Duodenal mucosa (tissue), 2 donors: ENCODE data around the gene FILIP1L.

ENCODE experiments used
- H3K27ac ChIP-seq: one replicate; pipeline ENCODE4 v1.7.0; 2013; ENCODE audit warnings: low read depth, low read length
- H3K27me3 ChIP-seq, 2 donors: one replicate each; pipeline ENCODE4 v1.7.0; 2013; ENCODE audit warnings: low read length in 2 of 2, control low read depth in 1 of 2; ENCODE audit not compliant: insufficient read depth in 2 of 2, control insufficient read depth in 1 of 2
- H3K36me3 ChIP-seq, 2 donors: one replicate each; pipeline ENCODE4 v1.7.0; 2013; ENCODE audit warnings: low read length in 2 of 2, control low read depth in 1 of 2; ENCODE audit not compliant: insufficient read depth in 2 of 2, control insufficient read depth in 1 of 2
- H3K4me1 ChIP-seq, 2 donors: one replicate each; pipeline ENCODE4 v1.7.0; 2013; ENCODE audit warnings: low read length in 2 of 2, control low read depth in 1 of 2; ENCODE audit not compliant: insufficient read depth in 2 of 2, control insufficient read depth in 1 of 2
- H3K4me3 ChIP-seq, 2 donors: one replicate each; pipeline ENCODE4 v1.7.0; 2013; ENCODE audit warnings: low read length in 2 of 2, low read depth in 1 of 2
- H3K9ac ChIP-seq, 2 donors: one replicate each; pipeline ENCODE4 v1.7.0; 2013; ENCODE audit warnings: low read length in 2 of 2, low read depth in 1 of 2
- H3K9me3 ChIP-seq, 2 donors: one replicate each; pipeline ENCODE4 v1.7.0; 2013; ENCODE audit warnings: low read length in 2 of 2, control low read depth in 1 of 2; ENCODE audit not compliant: control insufficient read depth in 1 of 2

FILIP1L gene

DNA sequence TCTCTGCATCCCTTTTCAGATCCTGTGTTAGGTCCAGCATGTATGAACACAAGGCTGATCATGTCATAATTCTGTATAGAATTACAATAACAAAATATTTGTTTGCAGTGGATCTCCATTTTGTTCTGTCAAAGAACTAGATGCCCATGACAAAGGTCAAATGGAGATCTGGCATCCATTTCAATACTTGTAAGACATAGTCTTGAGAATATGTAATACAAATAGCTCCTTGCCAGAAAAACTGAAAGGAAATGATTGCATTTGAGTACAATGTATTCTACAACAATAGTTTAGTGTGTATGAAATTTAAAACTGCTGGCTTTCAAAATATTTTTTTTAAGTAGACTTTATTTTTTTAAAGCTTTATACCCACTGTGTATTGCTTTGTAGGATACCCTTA, 195.6 kb downstream of the FILIP1L start:
- no peak overlapping the region for H3K27ac ChIP-seq
- H3K27me3 ChIP-seq: no peaks in the 10 kb centered on the region
- H3K9ac ChIP-seq: no peak overlapping the region
- no peak overlapping the region for H3K4me3 ChIP-seq
- no peaks in the 10 kb centered on the region for H3K9me3 ChIP-seq
- no peaks in the 10 kb centered on the region for H3K36me3 ChIP-seq
- H3K4me1 ChIP-seq: peaks cover 23% of the 10 kb centered on the region in 2 donors

DNA sequence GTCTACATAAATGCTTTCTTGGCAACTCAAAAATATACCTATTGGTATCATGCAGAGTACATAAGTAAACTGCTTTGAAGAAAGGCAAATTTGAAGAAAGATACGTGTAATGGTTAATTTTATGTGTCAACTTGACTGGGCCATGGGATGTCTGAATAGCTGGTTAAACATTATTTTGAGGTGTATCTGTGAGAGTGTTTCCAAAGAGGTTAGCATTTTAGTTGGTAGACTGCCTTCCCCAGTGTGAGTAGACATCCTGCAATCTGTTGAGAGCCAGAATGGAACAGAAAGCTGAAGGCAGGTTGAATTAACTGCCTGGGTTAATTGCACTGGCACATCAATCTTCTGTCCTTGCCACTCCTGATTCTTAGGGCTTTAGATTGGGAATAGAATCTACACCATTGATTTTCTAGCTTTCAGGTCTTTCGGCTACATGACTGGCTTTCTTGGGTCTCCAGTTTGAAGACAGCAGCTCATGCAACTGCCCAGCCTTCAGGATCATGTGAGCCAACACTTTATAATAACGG, 198.3 kb downstream of the FILIP1L start:
- Histone ChIP-seq H3K36me3 (no peaks in the 10 kb centered on the region), H3K9ac (no peak overlapping the region), H3K9me3 (no peaks in the 10 kb centered on the region), H3K4me3 (no peak overlapping the region), H3K4me1 (peaks cover 8 to 13% of the 10 kb centered on the region in 2 donors), H3K27ac (no peak overlapping the region), H3K27me3 (no peaks in the 10 kb centered on the region)

DNA sequence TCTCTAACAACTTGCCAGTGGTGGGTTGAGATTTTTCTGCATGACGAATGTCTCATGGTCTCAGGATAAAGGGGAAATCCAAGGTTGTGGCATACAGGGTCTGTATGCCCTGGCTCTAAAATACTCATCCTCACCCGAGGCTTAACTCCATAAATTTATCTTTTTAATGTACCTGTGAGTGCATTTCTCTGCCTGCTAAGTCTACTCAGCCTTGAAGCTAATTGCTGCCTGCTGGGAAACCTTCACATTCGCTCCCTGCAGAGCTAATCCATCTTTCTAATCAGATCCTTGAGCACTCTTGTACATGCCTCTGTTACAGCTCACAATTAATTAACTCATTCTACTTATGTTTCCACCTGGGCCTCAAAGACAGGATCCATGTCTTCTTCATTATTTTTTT, 202.9 kb downstream of the FILIP1L start:
- no peaks in the 10 kb centered on the region for H3K36me3 ChIP-seq
- H3K9ac ChIP-seq: no peak overlapping the region
- no peak overlapping the region for H3K27ac ChIP-seq
- no peaks in the 10 kb centered on the region for H3K4me1 ChIP-seq
- H3K4me3 ChIP-seq: no peak overlapping the region
- no peaks in the 10 kb centered on the region for H3K27me3 ChIP-seq
- H3K9me3 ChIP-seq: no peaks in the 10 kb centered on the region

DNA sequence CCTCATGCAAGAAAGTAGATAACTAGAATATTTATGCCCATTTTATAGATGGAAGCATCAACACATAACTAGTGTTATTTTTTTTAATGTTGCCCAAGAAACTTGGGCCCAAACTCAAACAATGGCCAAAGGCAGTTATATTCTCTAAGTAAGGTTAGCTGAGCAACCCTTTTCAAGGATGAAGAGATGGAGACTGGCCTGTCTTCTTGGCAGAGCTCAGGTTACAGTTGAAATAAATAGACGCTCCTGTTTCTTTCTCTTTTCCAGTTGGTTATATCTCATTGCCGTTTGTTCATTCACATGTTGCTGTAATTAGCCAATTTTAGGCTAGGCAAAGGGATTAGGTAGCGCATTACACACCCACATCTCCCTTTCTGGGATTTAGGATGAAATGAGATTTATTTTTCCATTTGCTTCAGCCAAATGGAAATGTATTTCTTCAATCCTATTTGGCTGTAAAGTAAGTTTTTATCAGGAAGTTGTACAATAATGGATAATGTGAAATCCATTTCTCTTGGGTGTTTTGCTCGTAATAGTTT, 203.5 kb downstream of the FILIP1L start:
- Histone ChIP-seq H3K36me3 (no peaks in the 10 kb centered on the region), H3K9me3 (no peaks in the 10 kb centered on the region), H3K9ac (no peak overlapping the region), H3K4me1 (no peaks in the 10 kb centered on the region), H3K27ac (no peak overlapping the region), H3K27me3 (no peaks in the 10 kb centered on the region), H3K4me3 (no peak overlapping the region)

DNA sequence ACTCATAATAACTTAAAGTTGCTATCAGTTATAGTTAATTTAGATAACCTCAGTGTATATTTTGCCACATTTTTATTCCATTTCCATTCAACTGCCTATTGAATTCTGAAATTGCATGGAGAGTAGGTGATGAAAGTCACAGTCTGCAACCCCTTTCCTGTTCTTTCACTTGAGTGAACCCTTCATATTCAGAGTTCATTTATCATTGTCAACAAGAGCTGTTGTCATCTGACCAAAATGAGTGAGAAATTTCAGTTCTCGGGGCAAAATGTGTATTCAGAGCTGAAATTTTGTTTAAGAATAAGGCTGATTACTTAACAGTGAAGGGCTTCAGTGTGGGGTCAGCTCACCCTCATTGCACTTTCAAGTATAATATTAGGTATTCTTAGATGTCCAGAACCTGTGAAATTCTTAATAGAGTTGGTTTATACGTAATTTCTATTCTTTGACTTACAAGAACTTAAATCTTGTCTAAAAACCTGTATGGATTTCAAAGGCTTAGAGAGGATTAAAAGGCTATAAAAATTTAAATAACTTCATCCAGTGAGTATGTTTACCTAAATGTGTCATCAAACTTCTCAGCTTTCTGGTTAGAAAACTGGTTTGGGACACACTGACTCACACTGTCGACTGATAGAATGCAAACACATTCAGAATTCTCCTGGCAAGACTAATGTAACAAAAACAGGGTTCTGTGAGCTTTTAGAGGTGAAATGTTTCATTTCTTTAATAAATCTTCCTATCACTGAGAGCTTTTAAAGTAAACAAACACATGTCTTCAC, 204.4 kb downstream of the FILIP1L start:
- no peak overlapping the region for H3K27ac ChIP-seq
- H3K4me3 ChIP-seq: no peak overlapping the region
- H3K36me3 ChIP-seq: no peaks in the 10 kb centered on the region
- H3K9me3 ChIP-seq: no peaks in the 10 kb centered on the region
- no peaks in the 10 kb centered on the region for H3K27me3 ChIP-seq
- no peak overlapping the region for H3K9ac ChIP-seq
- H3K4me1 ChIP-seq: no peaks in the 10 kb centered on the region

DNA sequence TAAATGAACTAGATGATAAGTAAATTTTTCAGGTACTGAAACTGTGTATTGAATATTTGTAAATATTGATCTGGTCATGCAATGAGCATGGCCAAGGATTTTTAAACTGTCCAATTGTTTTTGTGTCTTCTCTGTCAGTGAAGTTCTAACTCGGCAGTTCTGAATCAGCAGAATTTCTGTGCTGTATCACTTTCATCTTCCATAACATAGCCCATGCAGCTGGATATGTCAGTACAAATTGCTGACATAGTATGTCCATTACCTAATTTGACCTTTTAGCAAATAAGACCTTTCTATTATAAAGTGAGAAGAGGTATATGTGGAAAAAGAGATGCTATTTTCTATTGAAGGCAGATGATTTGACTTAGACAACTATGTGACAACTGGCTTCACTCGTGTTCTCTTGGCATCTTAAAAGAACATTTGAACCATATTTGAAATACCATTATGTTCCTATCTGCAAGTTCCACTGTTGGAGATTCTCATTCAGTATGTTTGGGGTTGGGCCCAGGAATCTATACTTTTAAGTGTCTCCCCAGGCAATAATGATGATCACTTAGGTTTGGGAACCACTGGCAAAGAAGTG, 206.2 kb downstream of the FILIP1L start:
- H3K9me3 ChIP-seq: no peaks in the 10 kb centered on the region
- H3K9ac ChIP-seq: no peak overlapping the region
- H3K27me3 ChIP-seq: no peaks in the 10 kb centered on the region
- no peak overlapping the region for H3K4me3 ChIP-seq
- H3K36me3 ChIP-seq: no peaks in the 10 kb centered on the region
- no peaks in the 10 kb centered on the region for H3K4me1 ChIP-seq
- no peak overlapping the region for H3K27ac ChIP-seq

DNA sequence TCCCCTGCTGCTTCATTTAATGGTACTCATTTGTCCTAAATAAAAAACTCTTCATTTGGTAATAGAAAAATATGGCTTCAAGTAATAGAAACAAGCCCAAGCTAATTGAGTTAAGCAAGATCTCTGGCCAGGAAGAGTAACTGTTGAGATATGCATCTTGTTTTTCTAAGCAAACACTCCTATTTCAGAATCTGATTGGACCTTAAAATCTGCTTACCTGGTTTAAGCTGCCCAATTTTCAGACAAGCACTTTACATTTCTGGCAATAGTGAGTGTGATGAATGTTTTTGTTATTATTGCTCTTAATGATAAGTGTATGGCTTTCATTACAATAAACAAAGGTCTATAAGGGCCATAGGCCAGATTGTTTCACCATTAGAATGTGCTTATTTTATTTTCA, 210.4 kb downstream of the FILIP1L start:
- no peak overlapping the region for H3K27ac ChIP-seq
- no peak overlapping the region for H3K9ac ChIP-seq
- peaks cover 11 to 22% of the 10 kb centered on the region in 2 donors for H3K4me1 ChIP-seq
- no peak overlapping the region for H3K4me3 ChIP-seq
- H3K27me3 ChIP-seq: no peaks in the 10 kb centered on the region
- no peaks in the 10 kb centered on the region for H3K36me3 ChIP-seq
- H3K9me3 ChIP-seq: no peaks in the 10 kb centered on the region

DNA sequence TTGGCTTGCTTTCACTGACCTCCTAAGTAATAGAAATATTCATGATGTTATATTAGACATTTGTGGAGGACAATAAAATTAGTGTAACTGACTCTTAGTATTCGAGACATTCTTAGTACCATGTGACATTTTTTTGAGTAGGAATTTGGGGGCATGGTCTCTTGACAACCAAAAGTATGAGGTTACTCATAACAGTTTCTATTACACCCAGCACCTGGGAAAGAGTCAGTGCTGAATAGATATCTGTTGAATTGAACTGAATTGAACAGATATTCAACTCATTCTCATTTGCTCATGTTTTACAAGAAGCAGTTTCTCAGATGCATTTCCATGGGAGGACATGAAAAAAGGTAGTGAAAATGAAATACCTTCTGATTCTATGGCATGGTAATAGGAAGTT, 212.2 kb downstream of the FILIP1L start:
- Histone ChIP-seq H3K9me3 (no peaks in the 10 kb centered on the region), H3K27me3 (no peaks in the 10 kb centered on the region), H3K4me1 (peaks cover 11 to 22% of the 10 kb centered on the region in 2 donors), H3K9ac (no peak overlapping the region), H3K27ac (no peak overlapping the region), H3K4me3 (no peak overlapping the region), H3K36me3 (no peaks in the 10 kb centered on the region)

DNA sequence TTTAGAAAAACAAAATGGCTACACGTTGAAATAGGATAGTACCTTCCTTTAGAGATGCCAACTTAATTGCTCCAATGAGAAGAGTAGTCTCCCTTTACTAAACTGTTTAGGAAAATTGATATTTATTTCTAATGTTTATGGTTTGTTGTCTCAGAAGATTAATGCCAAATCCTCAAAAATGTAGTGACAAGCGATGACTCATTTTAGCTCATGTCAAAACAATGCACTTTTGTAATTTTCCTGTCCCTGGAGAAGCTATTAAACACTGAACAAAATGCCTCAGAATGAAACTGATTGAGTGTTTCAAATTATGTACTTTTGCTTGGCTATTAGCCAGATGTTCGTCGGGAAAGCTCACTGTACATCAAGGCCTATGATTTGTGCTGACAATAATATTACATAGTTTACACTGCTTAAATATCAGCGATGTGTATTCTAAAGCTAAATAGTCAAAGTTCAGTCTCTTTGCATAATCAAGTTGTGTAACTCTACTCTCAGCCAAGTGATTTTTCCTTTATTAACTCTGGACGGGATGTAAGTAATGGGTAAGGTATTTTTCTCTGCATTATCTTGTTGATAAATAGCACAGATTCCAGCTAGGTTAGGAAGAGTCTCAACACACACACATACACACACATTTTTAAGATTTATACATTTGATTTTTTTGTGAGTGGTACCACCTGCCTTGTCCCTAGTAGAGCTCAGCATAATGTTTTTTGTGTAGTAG, 212.9 kb downstream of the FILIP1L start:
- Histone ChIP-seq H3K9ac (peak overlapping the region; percentile 1 to 20), H3K36me3 (no peaks in the 10 kb centered on the region), H3K4me3 (peak overlapping the region in 1 of 2 donors; percentile 39), H3K4me1 (peaks cover 11 to 23% of the 10 kb centered on the region in 2 donors), H3K9me3 (no peaks in the 10 kb centered on the region), H3K27ac (no peak overlapping the region), H3K27me3 (no peaks in the 10 kb centered on the region)

DNA sequence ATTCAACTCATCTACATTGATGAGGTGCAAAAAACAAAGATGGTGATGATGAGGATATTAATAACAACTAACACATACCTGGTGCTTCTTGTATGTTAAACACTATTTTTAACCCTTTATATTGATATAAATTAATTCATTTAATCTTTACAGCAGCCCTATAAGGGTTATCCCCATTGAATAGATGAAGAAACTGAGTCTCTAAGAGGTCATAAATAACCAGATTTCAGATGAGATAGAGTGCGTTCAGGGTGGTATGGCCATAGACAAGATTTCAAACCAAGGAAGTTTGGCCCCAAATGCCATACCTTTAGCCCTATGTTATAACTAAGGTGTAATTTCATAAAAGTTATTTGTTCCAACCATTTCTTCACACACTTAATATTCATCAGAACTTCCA, 214.1 kb downstream of the FILIP1L start:
- H3K27me3 ChIP-seq: no peaks in the 10 kb centered on the region
- H3K36me3 ChIP-seq: no peaks in the 10 kb centered on the region
- no peak overlapping the region for H3K9ac ChIP-seq
- H3K4me1 ChIP-seq: peaks cover 11 to 32% of the 10 kb centered on the region in 2 donors
- no peaks in the 10 kb centered on the region for H3K9me3 ChIP-seq
- no peak overlapping the region for H3K27ac ChIP-seq
- no peak overlapping the region for H3K4me3 ChIP-seq
